Natural killer cell (primary cell): ENCODE results near the gene BOD1L1. TPM values are rescaled to one million over a fixed set of nuclear protein-coding genes. Genes with fewer than 3 reads are reported as not detected.

Source experiments
- ATAC-seq, 3 donors: fragments of 150-1000 bp in 2 of 3; fragments of 200-7000 bp in 1 of 3; cut with Tn5 transposase; 1 replicate in 1 of 3; 2 replicates in 2 of 3; pipeline ENCODE4 v1.10.0; 2021; ENCODE audit warnings: mild to moderate bottlenecking in 2 of 3, moderate library complexity in 2 of 3
- DNase-seq, 2 donors: peaks; one replicate each; pipeline versions ENCODE4 v3.0.0 to v3.0.0-alpha.2; 2013 to 2021; ENCODE audit warnings: mixed read lengths in 1 of 2
- H3K27ac ChIP-seq: one replicate; pipeline ENCODE4 v1.5.1; 2013; ENCODE audit warnings: mild to moderate bottlenecking, low read length
- H3K27me3 ChIP-seq: one replicate; pipeline ENCODE4 v1.6.1; 2013; ENCODE audit warnings: low read length; ENCODE audit not compliant: control insufficient read depth, insufficient read depth
- H3K36me3 ChIP-seq: one replicate; pipeline ENCODE4 v1.6.1; 2013; ENCODE audit warnings: low read length; ENCODE audit not compliant: control insufficient read depth, insufficient read depth
- H3K4me1 ChIP-seq: one replicate; pipeline ENCODE4 v1.6.1; 2013; ENCODE audit warnings: low read length; ENCODE audit not compliant: control insufficient read depth, insufficient read depth
- H3K4me3 ChIP-seq: one replicate; pipeline ENCODE4 v1.5.1; 2013; ENCODE audit warnings: low read length
- H3K9me3 ChIP-seq: one replicate; pipeline ENCODE4 v1.6.1; 2013; ENCODE audit warnings: low read length; ENCODE audit not compliant: control insufficient read depth, insufficient read depth
- H3K27ac Mint-ChIP-seq, 2 donors: one replicate each; pipeline ENCODE4 v1.8.0; 2022; ENCODE audit warnings: mild to moderate bottlenecking in 2 of 2, mixed read lengths in 2 of 2, moderate library complexity in 1 of 2
- H3K27me3 Mint-ChIP-seq, 2 donors: one replicate each; pipeline ENCODE4 v1.8.0; 2022; ENCODE audit warnings: low read depth in 2 of 2, mixed read lengths in 2 of 2
- H3K36me3 Mint-ChIP-seq: one replicate; pipeline ENCODE4 v1.8.0; 2022; ENCODE audit warnings: mixed read lengths
- H3K4me1 Mint-ChIP-seq, 2 donors: one replicate each; pipeline ENCODE4 v1.8.0; 2022; ENCODE audit warnings: mixed read lengths in 2 of 2
- H3K4me3 Mint-ChIP-seq: one replicate; pipeline ENCODE4 v1.8.0; 2022; ENCODE audit warnings: mild to moderate bottlenecking, moderate library complexity, mixed read lengths
- H3K9me3 Mint-ChIP-seq, 2 donors: one replicate each; pipeline ENCODE4 v1.8.0; 2022; ENCODE audit warnings: mixed read lengths in 2 of 2
- WGBS: methylation state at CpG from one replicate; pipeline ENCODE4 v1.1.7; 2013; ENCODE audit warnings: missing lambda C conversion rate; ENCODE audit not compliant: insufficient coverage; 5-methylcytosine and 5-hydroxymethylcytosine counted together
- intact Hi-C: fragments of 100-400 bp; cut with micrococcal nuclease; formaldehyde crosslinking; loops from one replicate; pipeline ENCODE4 v1.14.2; 2022
- total RNA-seq, 4 donors: library from RNA; stranded (reverse); fragments of 120-200 nt in 1 of 4; gene quantifications; one replicate each; pipeline versions ENCODE4 v1.2.3 to v1.2.4, GENCODE V29; 2013 to 2022
- TF ChIP-seq, protein P1 (sequence below): fragments of 200-600 bp; IDR thresholded peaks from one replicate; pipeline ENCODE4 v1.8.0; 2022; ENCODE audit warnings: antibody characterized with exemption

BOD1L1 gene
- total RNA-seq, 3 donors from 2014 or later (not counting 1 experiment from before 2014, with no cell fraction given) = 62.2 to 69.1 (median 67.7) TPM

GRCh38 chr4:13558881-13559280, 68.6 kb downstream of the BOD1L1 start:
- Mint-ChIP-seq H3K27me3 (peaks cover 8 to 27% of the 10 kb centered on the region in 2 donors), H3K4me3 (no peak overlapping the region), H3K27ac (no peak overlapping the region), H3K36me3 (no peaks in the 10 kb centered on the region), H3K9me3 (no peaks in the 10 kb centered on the region), H3K4me1 (no peaks in the 10 kb centered on the region)
- DNase-seq = no peak
- Histone ChIP-seq H3K36me3 (no peaks in the 10 kb centered on the region), H3K27me3 (no peaks in the 10 kb centered on the region), H3K27ac (no peak overlapping the region), H3K9me3 (no peaks in the 10 kb centered on the region), H3K4me1 (no peaks in the 10 kb centered on the region), H3K4me3 (no peak overlapping the region)
- intact Hi-C loops = no loop called here
- TF ChIP-seq, protein P1, sequence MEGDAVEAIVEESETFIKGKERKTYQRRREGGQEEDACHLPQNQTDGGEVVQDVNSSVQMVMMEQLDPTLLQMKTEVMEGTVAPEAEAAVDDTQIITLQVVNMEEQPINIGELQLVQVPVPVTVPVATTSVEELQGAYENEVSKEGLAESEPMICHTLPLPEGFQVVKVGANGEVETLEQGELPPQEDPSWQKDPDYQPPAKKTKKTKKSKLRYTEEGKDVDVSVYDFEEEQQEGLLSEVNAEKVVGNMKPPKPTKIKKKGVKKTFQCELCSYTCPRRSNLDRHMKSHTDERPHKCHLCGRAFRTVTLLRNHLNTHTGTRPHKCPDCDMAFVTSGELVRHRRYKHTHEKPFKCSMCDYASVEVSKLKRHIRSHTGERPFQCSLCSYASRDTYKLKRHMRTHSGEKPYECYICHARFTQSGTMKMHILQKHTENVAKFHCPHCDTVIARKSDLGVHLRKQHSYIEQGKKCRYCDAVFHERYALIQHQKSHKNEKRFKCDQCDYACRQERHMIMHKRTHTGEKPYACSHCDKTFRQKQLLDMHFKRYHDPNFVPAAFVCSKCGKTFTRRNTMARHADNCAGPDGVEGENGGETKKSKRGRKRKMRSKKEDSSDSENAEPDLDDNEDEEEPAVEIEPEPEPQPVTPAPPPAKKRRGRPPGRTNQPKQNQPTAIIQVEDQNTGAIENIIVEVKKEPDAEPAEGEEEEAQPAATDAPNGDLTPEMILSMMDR = no peak
- no CpG with 5 or more reads among the region's 1 CpG for WGBS
- no peak for ATAC-seq

DNA sequence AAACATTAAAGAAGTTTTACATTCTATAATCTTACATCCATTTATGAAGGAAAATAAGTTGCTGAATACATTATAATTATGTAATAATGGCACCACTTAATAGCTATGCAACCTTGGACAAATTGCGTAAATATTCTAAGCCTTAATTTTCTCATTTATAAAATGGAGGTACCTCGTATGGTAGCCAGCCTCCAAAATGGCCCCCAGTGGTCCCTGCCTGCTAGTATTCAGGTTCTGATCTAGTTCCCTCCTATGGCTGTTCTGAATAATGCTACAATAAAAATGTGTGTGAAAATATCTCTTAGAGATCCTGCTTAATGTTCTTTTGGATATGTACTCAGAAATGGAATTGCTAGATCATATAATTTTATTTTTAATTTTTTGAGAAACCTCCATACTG, 72.2 kb downstream of the BOD1L1 start:
- TF ChIP-seq, protein P1 = no peak
- Histone ChIP-seq H3K4me3 (no peak overlapping the region), H3K36me3 (no peaks in the 10 kb centered on the region), H3K27ac (no peak overlapping the region), H3K27me3 (no peaks in the 10 kb centered on the region), H3K9me3 (no peaks in the 10 kb centered on the region), H3K4me1 (no peaks in the 10 kb centered on the region)
- intact Hi-C loops = no loop called here
- peaks cover 32 to 53% of the 10 kb centered on the region in 2 donors for H3K27me3 Mint-ChIP-seq
- no peaks in the 10 kb centered on the region for H3K36me3 Mint-ChIP-seq
- no peaks in the 10 kb centered on the region for H3K4me1 Mint-ChIP-seq
- no peak overlapping the region for H3K27ac Mint-ChIP-seq
- WGBS = 94% methylated on average over 2 of the region's 2 CpGs
- H3K9me3 Mint-ChIP-seq = no peaks in the 10 kb centered on the region
- no peak overlapping the region for H3K4me3 Mint-ChIP-seq
- no peak for ATAC-seq
- no peak for DNase-seq

GRCh38 chr4:13553081-13553480, 74.4 kb downstream of the BOD1L1 start:
- intact Hi-C loops = no loop called here
- ATAC-seq (no peak), DNase-seq (no peak)
- TF ChIP-seq, protein P1 = no peak
- Mint-ChIP-seq H3K27ac (no peak overlapping the region), H3K27me3 (peaks cover 40 to 58% of the 10 kb centered on the region in 2 donors), H3K4me3 (no peak overlapping the region), H3K9me3 (no peaks in the 10 kb centered on the region), H3K36me3 (no peaks in the 10 kb centered on the region), H3K4me1 (peaks cover 9% of the 10 kb centered on the region in 2 donors)
- Histone ChIP-seq H3K4me1 (peaks cover 9% of the 10 kb centered on the region), H3K36me3 (no peaks in the 10 kb centered on the region), H3K27ac (no peak overlapping the region), H3K27me3 (peaks cover 16% of the 10 kb centered on the region), H3K4me3 (no peak overlapping the region), H3K9me3 (peaks cover 2% of the 10 kb centered on the region)
- 100% methylated on average over 1 of the region's 1 CpG for WGBS

DNA sequence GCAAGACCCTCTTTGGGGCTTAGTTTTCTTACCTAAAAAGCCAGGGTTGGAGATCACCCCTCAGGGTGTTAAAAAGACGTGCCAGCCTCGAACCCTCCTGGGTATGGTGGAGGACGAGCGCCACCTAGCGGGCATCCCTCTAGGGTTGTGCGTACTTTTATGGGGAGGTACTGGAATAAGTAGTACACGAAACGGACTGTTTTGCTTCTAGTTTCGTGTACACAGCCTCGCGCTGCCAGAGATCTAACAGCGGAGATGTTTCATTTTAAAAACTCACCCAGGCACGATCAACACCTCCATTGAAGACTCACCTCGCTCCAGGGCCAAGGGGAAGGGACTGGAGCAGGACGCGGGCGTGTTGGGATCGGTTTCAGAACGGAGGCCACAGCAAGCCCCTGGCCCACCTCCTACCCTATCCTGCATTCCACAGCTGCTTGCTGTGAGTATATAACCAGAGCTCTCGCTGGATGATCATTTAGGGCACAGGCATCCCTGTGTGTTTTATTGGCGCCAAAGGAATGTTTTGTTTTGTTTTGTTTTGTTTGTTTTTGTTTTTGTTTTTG, 78.5 kb downstream of the BOD1L1 start:
- Histone ChIP-seq H3K27ac (no peak overlapping the region), H3K36me3 (no peaks in the 10 kb centered on the region), H3K4me3 (no peak overlapping the region), H3K4me1 (peaks cover 30% of the 10 kb centered on the region), H3K27me3 (peaks cover 39% of the 10 kb centered on the region), H3K9me3 (peaks cover 10% of the 10 kb centered on the region)
- peak; percentile 55 to 82 (median 61) for ATAC-seq
- 6% methylated on average over 21 of the region's 21 CpGs for WGBS
- no peak overlapping the region for H3K27ac Mint-ChIP-seq
- intact Hi-C loops = loop anchor here (1.0 to 5.0 kb wide), 3 partner anchors 67 to 1782 kb away; partner anchors contain the start of gene RAB28
- peaks cover 10% of the 10 kb centered on the region for H3K36me3 Mint-ChIP-seq
- peak; percentile 71 to 88 for DNase-seq
- H3K27me3 Mint-ChIP-seq = peaks cover 55 to 74% of the 10 kb centered on the region in 2 donors
- TF ChIP-seq, protein P1 = peak; percentile 90
- peak overlapping the region; percentile 35 for H3K4me3 Mint-ChIP-seq
- H3K9me3 Mint-ChIP-seq = no peaks in the 10 kb centered on the region
- H3K4me1 Mint-ChIP-seq = peaks cover 28 to 29% of the 10 kb centered on the region in 2 donors
